Measurements from ENCODE around the gene SESN1.

SESN1 gene

GRCh38 chr6:109058620-109059019 lies 36.0 kb downstream of the SESN1 start:
- DNase-seq: no peak

GRCh38 chr6:109056661-109057060 lies 38.0 kb downstream of the SESN1 start:
- no peak for DNase-seq

GRCh38 chr6:109055771-109056235 lies 38.8 kb downstream of the SESN1 start:
- no peak for DNase-seq

- DNase-seq: no peak
Measured at GRCh38 chr6:109053336-109053735, 41.3 kb downstream of the SESN1 start.

GRCh38 chr6:109052852-109053251 lies 41.8 kb downstream of the SESN1 start:
- no peak for DNase-seq

GRCh38 chr6:109052018-109052651 lies 42.5 kb downstream of the SESN1 start:
- no peak for DNase-seq

- DNase-seq: no peak
Measured at GRCh38 chr6:109051301-109052017, 43.2 kb downstream of the SESN1 start.

- no peak for DNase-seq
Measured at GRCh38 chr6:109050447-109051102, 44.1 kb downstream of the SESN1 start.

GRCh38 chr6:109050012-109050411 lies 44.6 kb downstream of the SESN1 start:
- no peak for DNase-seq

GRCh38 chr6:109048670-109049415 lies 45.8 kb downstream of the SESN1 start:
- no peak for DNase-seq

GRCh38 chr6:109048176-109048575 lies 46.5 kb downstream of the SESN1 start:
- no peak for DNase-seq

- DNase-seq: no peak
Measured at GRCh38 chr6:109045493-109045892, 49.2 kb downstream of the SESN1 start.

GRCh38 chr6:109039795-109040194 lies 54.9 kb downstream of the SESN1 start:
- no peak for DNase-seq

GRCh38 chr6:109038837-109039398 lies 55.7 kb downstream of the SESN1 start:
- DNase-seq: no peak

- no peak for DNase-seq
Measured at GRCh38 chr6:109036574-109037294, 57.9 kb downstream of the SESN1 start.

- no peak for DNase-seq
Measured at GRCh38 chr6:109034526-109034925, 60.1 kb downstream of the SESN1 start.

GRCh38 chr6:109033655-109034054 lies 61.0 kb downstream of the SESN1 start:
- no peak for DNase-seq

GRCh38 chr6:109031416-109031815 lies 63.2 kb downstream of the SESN1 start:
- no peak for DNase-seq

- DNase-seq: no peak
Measured at GRCh38 chr6:109029313-109029712, 65.3 kb downstream of the SESN1 start.

GRCh38 chr6:109028439-109028838 lies 66.2 kb downstream of the SESN1 start:
- no peak for DNase-seq

- no peak for DNase-seq
Measured at GRCh38 chr6:109027964-109028363, 66.7 kb downstream of the SESN1 start.

GRCh38 chr6:109025639-109026038 lies 69.0 kb downstream of the SESN1 start:
- DNase-seq: no peak
